Gastrocnemius medialis (tissue), 4 donors: ENCODE data around the gene PCGF6. TPM values are rescaled to one million over a fixed set of nuclear protein-coding genes. Genes with fewer than 3 reads are reported as not detected.

Source experiments
- ATAC-seq, 2 donors: fragments of 150-250 bp; one replicate each; pipeline ENCODE4 v1.9.1; 2016
- DNase-seq, 2 donors: peaks; one replicate each; pipeline ENCODE4 v3.0.0-alpha.2; 2019
- H3K27ac ChIP-seq, 4 donors: fragments of 200-600 bp; sonication (generic); 1 replicate in 1 of 4; 2 replicates in 3 of 4; pipeline ENCODE4 v1.5.1; 2016 to 2018; ENCODE audit warnings: mild to moderate bottlenecking in 2 of 4, moderate library complexity in 1 of 4
- H3K27me3 ChIP-seq, 3 donors: fragments of 200-600 bp; sonication (generic) in 2 of 3; 1 replicate in 1 of 3; 2 replicates in 2 of 3; pipeline versions ENCODE4 v1.5.1 to v1.6.0; 2016 to 2019; ENCODE audit warnings: mild to moderate bottlenecking in 1 of 3, moderate library complexity in 1 of 3
- H3K36me3 ChIP-seq, 2 donors: fragments of 200-600 bp; sonication (generic) in 1 of 2; one replicate each; pipeline ENCODE4 v1.5.1; 2017 to 2018
- H3K4me1 ChIP-seq, 2 donors: fragments of 200-600 bp; sonication (generic) in 1 of 2; one replicate each; pipeline ENCODE4 v1.5.1; 2016 to 2017; ENCODE audit warnings: mild to moderate bottlenecking in 2 of 2
- H3K4me3 ChIP-seq, 4 donors: fragments of 200-600 bp; sonication (generic) in 3 of 4; 1 replicate in 1 of 4; 2 replicates in 3 of 4; pipeline ENCODE4 v1.5.1; 2016 to 2019; ENCODE audit warnings: mild to moderate bottlenecking in 2 of 4
- H3K9me3 ChIP-seq, 3 donors: fragments of 200-600 bp; sonication (generic) in 2 of 3; 1 replicate in 1 of 3; 2 replicates in 2 of 3; pipeline ENCODE4 v1.5.1; 2016 to 2019
- POLR2A ChIP-seq, 2 donors: fragments of 450-650 bp; IDR thresholded peaks; one replicate each; pipeline ENCODE4 v1.6.1; 2017; ENCODE audit warnings: antibody characterized with exemption in 2 of 2, mild to moderate bottlenecking in 2 of 2, moderate library complexity in 2 of 2
- in situ Hi-C, 4 donors: fragments of 200-750 bp; cut with MboI; loops; one replicate each; pipeline versions ENCODE4 v1.15.0 to v1.8.0; 2017; ENCODE audit warnings: low sequenced_read_pairs in 4 of 4
- intact Hi-C: fragments of 100-400 bp; cut with DNase I; formaldehyde crosslinking; loops from one replicate; pipeline ENCODE4 v1.15.1; 2023; ENCODE audit warnings: low total_unique reads
- total RNA-seq, 4 donors: library from RNA; depleted of rRNA; stranded (reverse); fragments of >200 nt; gene quantifications; one replicate each; pipeline versions ENCODE4 v1.1.0 to v1.2.3, GENCODE V29; 2016
- TF ChIP-seq, protein P1 (sequence below), 5 experiments: fragments of 450-650 bp in 3 of 5; fragments of 200-600 bp in 2 of 5; sonication (generic) in 2 of 5; IDR thresholded peaks in 4 of 5; conservative IDR thresholded peaks in 1 of 5; 1 replicate in 4 of 5; 2 replicates in 1 of 5; pipeline ENCODE4 v1.5.1; 2016 to 2019; ENCODE audit warnings: antibody characterized with exemption in 5 of 5, mild to moderate bottlenecking in 3 of 5, moderate library complexity in 3 of 5

The PCGF6 gene
- total RNA-seq, 4 donors from 2014 or later, result 8.9 to 16.0 (median 12.1) TPM

DNA sequence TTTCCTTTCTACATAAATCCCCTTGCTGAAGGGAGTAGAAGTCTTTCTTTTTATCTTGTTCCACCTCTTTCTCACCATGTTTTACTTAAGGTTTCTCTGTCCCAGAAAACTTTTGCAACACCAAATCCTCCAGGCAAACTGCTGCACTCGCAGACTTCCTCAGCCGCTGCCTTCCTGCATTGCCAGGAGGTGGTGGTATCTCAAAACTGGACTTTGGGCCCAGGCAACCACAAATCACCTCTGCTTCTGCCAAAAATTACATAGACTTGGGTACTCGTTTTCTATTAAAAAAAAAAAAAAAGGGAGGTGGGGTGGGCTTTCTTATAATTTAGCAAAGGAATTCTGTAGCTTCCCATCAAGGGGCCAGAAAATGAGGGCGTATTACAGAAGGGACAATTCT is 59.4 kb downstream of the PCGF6 start:
- Histone ChIP-seq H3K27me3 (peaks cover 9 to 19% (median 17%) of the 10 kb centered on the region in 3 donors), H3K4me3 (no peak overlapping the region), H3K36me3 (no peaks in the 10 kb centered on the region), H3K4me1 (no peaks in the 10 kb centered on the region), H3K9me3 (no peaks in the 10 kb centered on the region), H3K27ac (no peak overlapping the region)
- DNase-seq (no peak), ATAC-seq (no peak)
- in situ Hi-C loops (no loop called here), intact Hi-C loops (no loop called here)
- TF ChIP-seq, protein P1, sequence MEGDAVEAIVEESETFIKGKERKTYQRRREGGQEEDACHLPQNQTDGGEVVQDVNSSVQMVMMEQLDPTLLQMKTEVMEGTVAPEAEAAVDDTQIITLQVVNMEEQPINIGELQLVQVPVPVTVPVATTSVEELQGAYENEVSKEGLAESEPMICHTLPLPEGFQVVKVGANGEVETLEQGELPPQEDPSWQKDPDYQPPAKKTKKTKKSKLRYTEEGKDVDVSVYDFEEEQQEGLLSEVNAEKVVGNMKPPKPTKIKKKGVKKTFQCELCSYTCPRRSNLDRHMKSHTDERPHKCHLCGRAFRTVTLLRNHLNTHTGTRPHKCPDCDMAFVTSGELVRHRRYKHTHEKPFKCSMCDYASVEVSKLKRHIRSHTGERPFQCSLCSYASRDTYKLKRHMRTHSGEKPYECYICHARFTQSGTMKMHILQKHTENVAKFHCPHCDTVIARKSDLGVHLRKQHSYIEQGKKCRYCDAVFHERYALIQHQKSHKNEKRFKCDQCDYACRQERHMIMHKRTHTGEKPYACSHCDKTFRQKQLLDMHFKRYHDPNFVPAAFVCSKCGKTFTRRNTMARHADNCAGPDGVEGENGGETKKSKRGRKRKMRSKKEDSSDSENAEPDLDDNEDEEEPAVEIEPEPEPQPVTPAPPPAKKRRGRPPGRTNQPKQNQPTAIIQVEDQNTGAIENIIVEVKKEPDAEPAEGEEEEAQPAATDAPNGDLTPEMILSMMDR (IDR thresholded peaks at IDR 0.05 in 4 of 5, conservative IDR thresholded peaks at IDR 0.05 in 1 of 5), result no peak
- no peak for TF ChIP-seq POLR2A (IDR thresholded peaks at IDR 0.05)

DNA sequence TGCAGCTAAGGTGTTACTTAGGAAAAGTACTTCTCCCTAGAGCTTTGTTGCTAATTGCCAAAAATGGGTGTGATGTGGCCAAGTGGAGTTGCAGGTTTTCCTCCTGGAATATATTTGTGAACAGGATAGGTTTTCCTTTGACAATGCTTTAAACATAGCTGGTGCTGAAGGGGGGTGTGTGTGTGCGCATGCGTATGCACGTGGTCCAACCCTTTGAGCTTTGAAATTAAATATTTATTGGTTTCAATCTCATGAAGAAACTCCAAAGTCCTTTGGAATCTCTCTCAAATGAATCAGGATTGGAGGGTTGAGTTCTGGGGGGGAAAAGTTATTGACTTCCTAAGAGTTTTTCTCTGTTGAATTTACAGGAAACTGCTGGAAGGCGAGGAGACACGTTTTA is 62.9 kb downstream of the PCGF6 start:
- in situ Hi-C loops (no loop called here), intact Hi-C loops (no loop called here)
- no peak for TF ChIP-seq POLR2A (IDR thresholded peaks at IDR 0.05)
- TF ChIP-seq, protein P1 (IDR thresholded peaks at IDR 0.05 in 4 of 5, conservative IDR thresholded peaks at IDR 0.05 in 1 of 5), result no peak
- H3K27ac ChIP-seq, result no peak overlapping the region
- no peak overlapping the region for H3K4me3 ChIP-seq
- no peak for DNase-seq
- peaks cover 9 to 26% (median 22%) of the 10 kb centered on the region in 3 donors for H3K27me3 ChIP-seq
- H3K9me3 ChIP-seq, result no peaks in the 10 kb centered on the region
- ATAC-seq, result no peak
- no peaks in the 10 kb centered on the region for H3K36me3 ChIP-seq
- no peaks in the 10 kb centered on the region for H3K4me1 ChIP-seq

DNA sequence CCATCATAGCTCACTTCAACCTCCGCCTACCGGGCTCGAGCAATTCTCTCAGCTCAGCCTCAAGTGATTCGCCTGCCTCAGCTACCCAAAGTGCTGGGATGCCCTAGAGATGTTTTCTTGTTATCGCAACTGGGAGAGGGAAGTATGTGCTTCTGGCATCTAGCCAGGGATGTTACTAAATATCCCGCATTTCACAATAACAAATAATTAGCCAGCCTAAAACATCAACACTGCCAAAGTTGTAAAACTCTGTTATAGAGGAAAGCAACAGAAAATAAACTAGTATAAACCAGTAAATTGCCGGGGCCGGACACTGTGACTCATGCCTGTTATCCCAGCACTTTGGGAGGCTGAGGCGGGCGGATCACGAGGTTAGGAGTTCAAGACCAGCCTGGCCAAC is 66.8 kb downstream of the PCGF6 start:
- in situ Hi-C loops, result no loop called here
- DNase-seq, result no peak
- intact Hi-C loops, result no loop called here

DNA sequence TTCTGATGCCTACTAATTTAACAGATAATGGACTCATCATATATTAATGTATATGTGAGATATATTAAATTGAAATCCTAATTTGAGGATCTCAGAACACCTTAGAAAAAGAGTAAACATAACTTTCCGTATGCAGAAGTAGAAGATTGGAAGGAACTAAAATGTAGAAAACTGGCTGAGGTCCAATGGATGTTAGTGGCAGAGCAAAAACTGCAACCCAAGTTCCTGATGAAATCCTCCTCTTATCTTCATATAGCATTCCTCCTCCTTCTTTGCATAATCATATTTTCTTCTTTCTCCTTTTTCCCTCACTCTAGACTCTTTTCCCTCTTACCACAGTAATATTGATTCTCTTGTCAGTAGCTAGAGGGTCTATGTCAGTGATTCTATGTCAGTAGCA is 68.0 kb downstream of the PCGF6 start:
- no peak overlapping the region for H3K27ac ChIP-seq
- ATAC-seq (no peak), DNase-seq (no peak)
- no peaks in the 10 kb centered on the region for H3K36me3 ChIP-seq
- no peaks in the 10 kb centered on the region for H3K9me3 ChIP-seq
- in situ Hi-C loops (no loop called here), intact Hi-C loops (no loop called here)
- no peak for TF ChIP-seq POLR2A (IDR thresholded peaks at IDR 0.05)
- TF ChIP-seq, protein P1 (IDR thresholded peaks at IDR 0.05 in 4 of 5, conservative IDR thresholded peaks at IDR 0.05 in 1 of 5), result no peak
- peaks cover 12 to 42% (median 27%) of the 10 kb centered on the region in 3 donors for H3K27me3 ChIP-seq
- no peak overlapping the region for H3K4me3 ChIP-seq
- no peaks in the 10 kb centered on the region for H3K4me1 ChIP-seq

More for the DNA sequence above, 66.8 kb downstream of the PCGF6 start:
- Histone ChIP-seq H3K9me3 (no peaks in the 10 kb centered on the region), H3K4me3 (no peak overlapping the region), H3K36me3 (no peaks in the 10 kb centered on the region), H3K27ac (no peak overlapping the region), H3K4me1 (no peaks in the 10 kb centered on the region), H3K27me3 (peaks cover 8 to 39% (median 25%) of the 10 kb centered on the region in 3 donors)
- ATAC-seq, result no peak
- no peak for TF ChIP-seq POLR2A (IDR thresholded peaks at IDR 0.05)
- TF ChIP-seq, protein P1 (IDR thresholded peaks at IDR 0.05 in 4 of 5, conservative IDR thresholded peaks at IDR 0.05 in 1 of 5), result no peak

DNA sequence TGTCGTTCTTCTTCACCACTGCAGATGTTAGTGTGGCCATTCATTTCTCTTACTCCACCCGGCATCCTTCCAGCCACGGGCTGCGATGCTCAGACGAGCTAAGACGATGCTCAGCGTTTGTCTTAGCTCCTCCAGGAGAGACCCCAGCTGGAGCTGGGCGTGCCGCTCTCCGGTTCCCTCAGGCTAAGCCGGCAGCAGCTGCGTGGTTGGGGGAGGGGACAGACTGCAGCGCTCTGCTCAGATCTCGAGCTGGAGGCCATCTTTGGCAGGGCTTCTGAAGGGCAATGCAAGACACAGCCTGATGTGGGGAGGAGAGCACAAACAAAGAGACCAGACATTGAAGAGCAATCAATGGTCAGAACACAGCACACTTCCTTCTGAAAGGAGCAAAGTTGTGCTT is 69.2 kb downstream of the PCGF6 start:
- Histone ChIP-seq H3K9me3 (no peaks in the 10 kb centered on the region), H3K27me3 (peaks cover 18 to 51% (median 35%) of the 10 kb centered on the region in 3 donors), H3K27ac (no peak overlapping the region), H3K4me1 (no peaks in the 10 kb centered on the region), H3K4me3 (no peak overlapping the region), H3K36me3 (no peaks in the 10 kb centered on the region)
- DNase-seq (no peak), ATAC-seq (no peak)
- in situ Hi-C loops, result no loop called here
- intact Hi-C loops, result no loop called here
- TF ChIP-seq, protein P1 (IDR thresholded peaks at IDR 0.05 in 4 of 5, conservative IDR thresholded peaks at IDR 0.05 in 1 of 5), result no peak
- TF ChIP-seq POLR2A (IDR thresholded peaks at IDR 0.05), result no peak
